Endothelial cell of umbilical vein (primary cell): ENCODE measurements around the gene ZW10. TPM values are rescaled to one million over a fixed set of nuclear protein-coding genes. Genes with fewer than 3 reads are reported as not detected.

Source experiments
- BruUV-seq: library from RNA; stranded (reverse); fragments of 400-500 nt; replicated peaks from 2 replicates; lab custom pipeline; 2021; lab: Mats Ljungman, UMichigan
- CTCF ChIA-PET: fragments of 300-600, 350-600 bp; sonication (Branson Sonifier 250); formaldehyde crosslinking; loops from one replicate; lab custom pipeline; 2021; ENCODE audit warnings: antibody characterized with exemption, inconsistent platforms; lab: Charles Lee
- POLR2A ChIA-PET: fragments of 300-600, 350-600 bp; sonication (Branson Sonifier 250); formaldehyde crosslinking; loops from one replicate; lab custom pipeline; 2021; ENCODE audit warnings: antibody characterized with exemption, inconsistent platforms; lab: Charles Lee
- DNase-seq: peaks from one replicate; pipeline ENCODE4 v3.0.0-alpha.2; 2011; ENCODE audit warnings: low read depth, low spot score
- FAIRE-seq: peaks from 2 replicates; lab custom pipeline; 2011; peaks lifted over from hg19 to GRCh38; lab: Jason Lieb, UNC
- H2AFZ ChIP-seq: 2 replicates; pipeline ENCODE4 v1.6.0; 2012; ENCODE audit warnings: low read depth, low read length, control low read depth, inconsistent platforms
- H3K27ac ChIP-seq: 2 replicates; pipeline ENCODE4 v1.5.1; 2011; ENCODE audit warnings: low read depth, mild to moderate bottlenecking, control low read depth, low read length, moderate library complexity; ENCODE audit not compliant: insufficient read depth
- H3K27me3 ChIP-seq, 2 experiments: 2 replicates each; pipeline versions ENCODE4 v1.6.0 to v1.6.1; 2011; ENCODE audit warnings: low read length in 2 of 2, mixed read lengths in 1 of 2; ENCODE audit not compliant: control insufficient read depth in 2 of 2, insufficient read depth in 2 of 2
- H3K36me3 ChIP-seq, 2 experiments: 2 replicates in 1 of 2; 3 replicates in 1 of 2; pipeline ENCODE4 v1.5.1; 2011; ENCODE audit warnings: low read length in 2 of 2, mild to moderate bottlenecking in 1 of 2, moderate library complexity in 1 of 2; ENCODE audit not compliant: control insufficient read depth in 2 of 2, insufficient read depth in 2 of 2; ENCODE audit errors: extremely low read depth in 1 of 2
- H3K4me1 ChIP-seq: 3 replicates; pipeline ENCODE4 v1.5.1; 2011; ENCODE audit warnings: mild to moderate bottlenecking, low read length; ENCODE audit not compliant: control insufficient read depth, insufficient read depth; ENCODE audit errors: extremely low read depth
- H3K4me2 ChIP-seq: 2 replicates; pipeline ENCODE4 v1.6.1; 2011; ENCODE audit warnings: low read length, control low read depth, mixed read lengths; ENCODE audit not compliant: insufficient read depth
- H3K4me3 ChIP-seq, 3 experiments: fragments of 200-600 bp in 1 of 3; sonication (generic), shearing (Covaris generic) in 1 of 3; replicated peaks in 1 of 3; 2 replicates each; pipeline ENCODE4 v1.5.1; 2011 to 2016; ENCODE audit warnings: control low read depth in 3 of 3, low read length in 3 of 3, mild to moderate bottlenecking in 2 of 3, inconsistent platforms in 1 of 3, low read depth in 1 of 3, moderate library complexity in 1 of 3; ENCODE audit not compliant: insufficient read depth in 1 of 3
- H3K79me2 ChIP-seq: 2 replicates; pipeline ENCODE4 v1.6.0; 2012; ENCODE audit warnings: low read length, inconsistent platforms; ENCODE audit not compliant: control insufficient read depth, insufficient read depth
- H3K9ac ChIP-seq: replicated peaks from 2 replicates; pipeline ENCODE3; 2011; ENCODE audit warnings: low read length, control low read depth; ENCODE audit not compliant: insufficient read depth; ENCODE audit errors: extremely low read depth
- H3K9me1 ChIP-seq: replicated peaks from 3 replicates; pipeline ENCODE4 v1.6.0; 2011; ENCODE audit warnings: mild to moderate bottlenecking, low read length; ENCODE audit not compliant: control insufficient read depth, insufficient read depth; ENCODE audit errors: extremely low read depth
- H3K9me3 ChIP-seq: replicated peaks from 2 replicates; pipeline ENCODE4 v1.5.1; 2012; ENCODE audit warnings: low read length, inconsistent platforms; ENCODE audit not compliant: control insufficient read depth, insufficient read depth
- H4K20me1 ChIP-seq: replicated peaks from 2 replicates; pipeline ENCODE3; 2011; ENCODE audit warnings: mild to moderate bottlenecking, low read length; ENCODE audit not compliant: control insufficient read depth, insufficient read depth; ENCODE audit errors: extremely low read depth
- CTCF ChIP-seq, 2 donors: IDR thresholded peaks; 1 replicate in 1 of 2; 2 replicates in 1 of 2; pipeline ENCODE4 v1.5.1; 2011; ENCODE audit warnings: low read length in 2 of 2, mild to moderate bottlenecking in 2 of 2, moderate library complexity in 2 of 2, control low read depth in 1 of 2, inconsistent platforms in 1 of 2, low read depth in 1 of 2; ENCODE audit not compliant: insufficient read depth in 1 of 2; ENCODE audit errors: extremely low read depth in 1 of 2
- EZH2 ChIP-seq: IDR thresholded peaks from 2 replicates; pipeline ENCODE4 v1.6.1; 2012; ENCODE audit warnings: borderline replicate concordance, low read depth, mild to moderate bottlenecking, moderate library complexity, low read length, inconsistent platforms; ENCODE audit not compliant: severe bottlenecking
- GATA2 ChIP-seq: IDR thresholded peaks from 2 replicates; pipeline ENCODE4 v1.7.0; 2011; ENCODE audit warnings: low read depth, mild to moderate bottlenecking, moderate library complexity, mixed read lengths, low read length; ENCODE audit not compliant: insufficient read length, insufficient read depth
- JUN ChIP-seq: IDR thresholded peaks from 2 replicates; pipeline ENCODE4 v1.6.1; 2011; ENCODE audit warnings: borderline replicate concordance, low read depth; ENCODE audit not compliant: insufficient read length, insufficient read depth
- MAX ChIP-seq: IDR thresholded peaks from 2 replicates; pipeline ENCODE4 v1.6.1; 2011; ENCODE audit not compliant: insufficient read depth, insufficient read length
- MYC ChIP-seq: IDR thresholded peaks from one replicate; pipeline ENCODE4 v1.6.1; 2011; ENCODE audit warnings: mild to moderate bottlenecking, low read depth, low read length
- POLR2A ChIP-seq: IDR thresholded peaks from 2 replicates; pipeline ENCODE4 v1.6.1; 2012; ENCODE audit warnings: low read depth, mild to moderate bottlenecking, control low read depth, low read length
- POLR2AphosphoS5 ChIP-seq: IDR thresholded peaks from 2 replicates; pipeline ENCODE4 v1.6.1; 2012; ENCODE audit warnings: low read depth, mild to moderate bottlenecking, control low read depth, low read length, moderate library complexity; ENCODE audit not compliant: insufficient read depth
- dilution Hi-C: fragments of 300-500 bp; cut with MboI; formaldehyde crosslinking; loops from one replicate; pipeline ENCODE4 v1.15.0; 2019; ENCODE audit warnings: low sequenced_read_pairs; ENCODE audit not compliant: extremely low pct_ligation_motif_present
- intact Hi-C: fragments of 100-400 bp; cut with micrococcal nuclease; formaldehyde crosslinking; loops from one replicate; pipeline ENCODE4 v1.10.0; 2022
- polyA plus RNA-seq, 4 experiments: library from polyadenylated mRNA; depleted of rRNA in 3 of 4; stranded (reverse) in 3 of 4; unstranded in 1 of 4; fragments of >200 nt; gene quantifications; 2 replicates each; pipeline versions ENCODE4 v1.2.1 to v1.2.3, GENCODE V29; 2011 to 2012; ENCODE audit warnings: missing spikeins in 1 of 4
- total RNA-seq: library from RNA; stranded (reverse); gene quantifications from 2 replicates; pipeline ENCODE4 v1.2.3, GENCODE V29; 2021

ZW10 gene
- total and polyA plus RNA-seq, 2 donors (not counting 3 experiments of a cell fraction or from before 2014, with no cell fraction given): 7.5 to 22.1 TPM

- Histone ChIP-seq H3K9me1 (no peaks in the 10 kb centered on the region), H3K4me3 (no peak overlapping the region), H3K36me3 (no peaks in the 10 kb centered on the region), H3K27ac (no peak overlapping the region), H3K27me3 (no peaks in the 10 kb centered on the region), H3K4me1 (no peaks in the 10 kb centered on the region), H4K20me1 (no peaks in the 10 kb centered on the region), H3K4me2 (no peak overlapping the region), H3K9me3 (no peaks in the 10 kb centered on the region), H3K9ac (no peak overlapping the region), H3K79me2 (no peaks in the 10 kb centered on the region), H2AFZ (no peak overlapping the region)
- TF ChIP-seq POLR2AphosphoS5: no peak
- intact Hi-C loops: no loop called here
- POLR2A ChIA-PET: no interaction called here
- DNase-seq: no peak
- dilution Hi-C loops: no loop called here
- BruUV-seq: no TSS peak
- CTCF ChIA-PET: no interaction called here
- FAIRE-seq: no peak
These were observed 72.0 kb downstream of the ZW10 start for GRCh38 chr11:113701491-113701890.

GRCh38 chr11:113698515-113698914, 75.0 kb downstream of the ZW10 start:
- Histone ChIP-seq H3K9ac (no peak overlapping the region), H4K20me1 (no peaks in the 10 kb centered on the region), H3K27me3 (no peaks in the 10 kb centered on the region), H3K4me2 (no peak overlapping the region), H3K4me1 (no peaks in the 10 kb centered on the region), H3K79me2 (no peaks in the 10 kb centered on the region), H3K9me1 (no peaks in the 10 kb centered on the region), H3K4me3 (no peak overlapping the region), H3K27ac (no peak overlapping the region), H3K36me3 (no peaks in the 10 kb centered on the region), H2AFZ (no peak overlapping the region), H3K9me3 (no peaks in the 10 kb centered on the region)
- FAIRE-seq (no peak), DNase-seq (no peak)
- ChIA-PET CTCF (no interaction called here), POLR2A (no interaction called here)
- TF ChIP-seq EZH2: no peak
- no peak for TF ChIP-seq JUN
- TF ChIP-seq CTCF (IDR thresholded peaks at IDR 0.05; ENCODE audit: extremely low read depth in 1 of 2, insufficient read depth in 1 of 2, low read depth in 1 of 2, low read length in 2 of 2): no peak
- TF ChIP-seq POLR2AphosphoS5: no peak
- no peak for TF ChIP-seq MYC
- no peak for TF ChIP-seq POLR2A
- TF ChIP-seq MAX: no peak
- TF ChIP-seq GATA2: no peak
- BruUV-seq: no TSS peak
- intact Hi-C loops (no loop called here), dilution Hi-C loops (no loop called here)
